HUES64 (cell line): ENCODE results near the gene DBX2. TPM values are rescaled to one million over a fixed set of nuclear protein-coding genes. Genes with fewer than 3 reads are reported as not detected.
"Not testable (repeated sequence)": the region's sequence is repeated elsewhere in the genome, so short reads cannot be mapped to it uniquely, and the experiment has no call there.

Experiments used
- H3K27ac ChIP-seq: 2 replicates; pipeline ENCODE4 v1.7.0; 2013; ENCODE audit warnings: low read depth, low read length, inconsistent platforms
- H3K27me3 ChIP-seq: 2 replicates; pipeline ENCODE4 v1.6.1; 2013; ENCODE audit warnings: mild to moderate bottlenecking, low read length; ENCODE audit not compliant: insufficient read depth
- H3K36me3 ChIP-seq: 2 replicates; pipeline ENCODE4 v1.6.1; 2013; ENCODE audit warnings: mild to moderate bottlenecking, low read length; ENCODE audit not compliant: insufficient read depth
- H3K4me1 ChIP-seq: 2 replicates; pipeline ENCODE4 v1.6.1; 2013; ENCODE audit warnings: mild to moderate bottlenecking, low read length, moderate library complexity; ENCODE audit not compliant: insufficient read depth
- H3K4me3 ChIP-seq: 2 replicates; pipeline ENCODE4 v1.5.1; 2013; ENCODE audit warnings: mild to moderate bottlenecking, low read length, moderate library complexity
- H3K9ac ChIP-seq: 2 replicates; pipeline ENCODE4 v1.6.1; 2013; ENCODE audit warnings: mild to moderate bottlenecking, low read depth, low read length
- H3K9me3 ChIP-seq: 2 replicates; pipeline ENCODE4 v1.6.1; 2013; ENCODE audit warnings: low read depth, low read length; ENCODE audit not compliant: insufficient read depth
- WGBS: fragments of 150-250, 120-280 bp; methylation state at CpG from one replicate; pipeline ENCODE4 v1.1.7; 2013; ENCODE audit warnings: missing lambda C conversion rate; 5-methylcytosine and 5-hydroxymethylcytosine counted together
- polyA plus RNA-seq, 2 experiments: library from polyadenylated mRNA; stranded (reverse); fragments of 50-300 nt; gene quantifications; one replicate each; pipeline ENCODE4 v1.2.3, GENCODE V29; 2013

DBX2 gene
- polyA plus RNA-seq (2013, experiment 1 of 2) = 0.20 TPM
- 0.32 TPM for polyA plus RNA-seq (2013, experiment 2 of 2)

- H3K4me3 ChIP-seq = peak within 1 kb of the TSS; percentile 71
- WGBS = under 1% methylated on average over 77 of the region's 77 CpGs
- peak within 1 kb of the TSS; percentile 34; the same call in 1 of the 2 replicates for H3K9ac ChIP-seq
- H3K4me1 ChIP-seq = 0 out of 2 replicates have a peak, but pooled peaks cover 4% of the 10 kb centered on the region
- H3K27me3 ChIP-seq = peaks cover 73% of the 10 kb centered on the region
- H3K36me3 ChIP-seq = no peaks in the 10 kb centered on the region
- H3K27ac ChIP-seq = no peak within 1 kb of the TSS
- H3K9me3 ChIP-seq = no peaks in the 10 kb centered on the region
These were observed at the start of gene DBX2 for GRCh38 chr12:45050751-45051571. TSS of gene DBX2 (minus strand) at chr12:45051099. CDS start at chr12:45050927, 172 bp downstream.

GRCh38 chr12:45098766-45099165 is 47.9 kb upstream of the DBX2 start:
- Histone ChIP-seq H3K27me3 (no peaks in the 10 kb centered on the region), H3K36me3 (no peaks in the 10 kb centered on the region), H3K27ac (no peak overlapping the region), H3K9ac (no peak overlapping the region), H3K4me1 (no peaks in the 10 kb centered on the region; the same call in 1 of the 2 replicates), H3K9me3 (no peaks in the 10 kb centered on the region), H3K4me3 (no peak overlapping the region)
- 94% methylated on average over 2 of the region's 2 CpGs for WGBS

- not testable (repeated sequence) for H3K4me1 ChIP-seq, H3K36me3 ChIP-seq, H3K4me3 ChIP-seq, H3K27me3 ChIP-seq, H3K27ac ChIP-seq, H3K9me3 ChIP-seq, H3K9ac ChIP-seq
- 100% methylated on average over 2 of the region's 3 CpGs for WGBS
These were observed 44.5 kb upstream of the DBX2 start for GRCh38 chr12:45095417-45095816.

DNA sequence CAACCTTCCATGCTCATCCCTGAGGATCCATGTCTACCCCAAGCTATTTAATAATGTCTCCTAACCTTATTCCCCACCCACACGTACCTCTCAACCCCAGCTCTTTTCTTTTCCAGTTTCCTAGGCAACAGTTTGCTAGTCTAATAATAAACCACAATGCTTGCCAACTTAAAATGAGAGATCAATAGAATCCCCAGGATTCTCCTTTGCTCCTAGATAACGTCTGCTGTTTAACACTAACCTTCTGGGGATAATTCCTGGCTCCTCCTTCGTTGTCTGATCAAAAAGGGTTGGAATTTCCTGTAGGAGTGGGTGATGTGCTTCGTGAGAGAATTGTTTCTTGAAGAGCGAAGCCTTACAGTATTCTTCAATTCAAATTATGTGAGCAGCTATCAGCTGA is 42.2 kb upstream of the DBX2 start:
- Histone ChIP-seq H3K4me3 (no peak overlapping the region), H3K4me1 (peaks cover 17% of the 10 kb centered on the region), H3K27ac (no peak overlapping the region), H3K9ac (no peak overlapping the region), H3K27me3 (no peaks in the 10 kb centered on the region), H3K36me3 (no peaks in the 10 kb centered on the region), H3K9me3 (no peaks in the 10 kb centered on the region)
- WGBS = 63% methylated on average over 5 of the region's 5 CpGs

DNA sequence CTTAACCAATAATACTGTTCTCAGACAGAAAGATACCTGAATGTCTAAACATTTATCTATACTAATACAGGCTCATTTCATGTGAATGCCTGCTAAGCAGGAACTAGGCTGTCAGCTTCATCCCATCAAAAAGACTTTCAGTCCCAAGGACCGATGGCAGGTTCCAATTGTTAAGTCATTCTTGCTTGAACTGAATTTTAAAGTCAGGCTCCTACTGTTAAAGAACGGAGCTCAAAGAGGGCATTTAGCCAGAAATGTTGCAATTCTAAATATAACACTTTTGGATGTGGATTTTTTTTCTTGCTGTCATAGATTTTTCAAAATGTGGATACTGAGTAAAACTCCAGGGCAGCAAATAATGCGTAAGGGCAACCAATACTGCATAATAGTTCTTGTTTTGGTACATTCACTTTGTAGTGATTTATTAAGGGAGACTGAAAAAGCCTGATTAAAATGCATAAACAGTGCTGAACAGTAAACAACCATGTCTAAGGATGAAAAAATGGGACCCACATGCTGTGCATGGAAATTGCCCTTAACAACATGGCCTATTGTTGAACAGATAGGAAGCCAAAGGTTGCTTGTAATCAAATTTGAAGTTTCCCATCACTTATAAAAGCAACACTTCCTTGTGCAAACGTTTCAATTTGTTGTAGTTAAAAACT is 38.6 kb upstream of the DBX2 start:
- H3K36me3 ChIP-seq = no peaks in the 10 kb centered on the region
- H3K4me1 ChIP-seq = peaks cover 17% of the 10 kb centered on the region
- H3K27ac ChIP-seq = 0 out of 2 replicates have a peak overlapping the region, but pooled peaks have one; percentile 10
- no peak overlapping the region for H3K9ac ChIP-seq
- no peaks in the 10 kb centered on the region for H3K27me3 ChIP-seq
- peaks cover 12% of the 10 kb centered on the region; the same call in 1 of the 2 replicates for H3K9me3 ChIP-seq
- H3K4me3 ChIP-seq = no peak overlapping the region
- 64% methylated on average over 4 of the region's 4 CpGs for WGBS

DNA sequence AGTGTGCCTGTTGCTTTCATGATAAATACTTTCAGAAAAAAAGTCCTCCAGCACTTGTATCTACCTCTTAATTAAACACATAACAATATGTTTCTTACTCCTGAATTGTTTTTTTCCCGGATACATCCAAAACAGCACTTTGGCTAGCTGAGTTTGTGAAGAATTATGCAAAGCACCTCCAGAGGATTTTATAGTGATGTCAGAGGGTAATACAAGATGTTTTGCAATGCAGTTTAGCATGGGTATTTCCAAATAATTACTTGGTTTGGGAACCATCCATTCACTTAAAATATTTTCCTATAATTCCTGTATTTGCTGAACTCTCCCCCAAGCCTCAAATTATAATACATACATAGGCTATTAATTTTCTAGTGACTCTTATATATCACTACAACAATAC is 37.7 kb upstream of the DBX2 start:
- Histone ChIP-seq H3K9ac (no peak overlapping the region), H3K9me3 (peaks cover 12% of the 10 kb centered on the region; the same call in 1 of the 2 replicates), H3K4me3 (no peak overlapping the region), H3K36me3 (no peaks in the 10 kb centered on the region), H3K27ac (no peak overlapping the region), H3K27me3 (no peaks in the 10 kb centered on the region), H3K4me1 (peaks cover 17% of the 10 kb centered on the region)
- 100% methylated on average over 1 of the region's 1 CpG for WGBS

GRCh38 chr12:45084248-45084647 is 33.3 kb upstream of the DBX2 start:
- H3K9me3 ChIP-seq = peaks cover 12% of the 10 kb centered on the region; the same call in 1 of the 2 replicates
- H3K27me3 ChIP-seq, H3K4me3 ChIP-seq, H3K36me3 ChIP-seq, H3K4me1 ChIP-seq, H3K9ac ChIP-seq, H3K27ac ChIP-seq: not testable (repeated sequence)
- WGBS = no CpG with 5 or more reads among the region's 3 CpGs

DNA sequence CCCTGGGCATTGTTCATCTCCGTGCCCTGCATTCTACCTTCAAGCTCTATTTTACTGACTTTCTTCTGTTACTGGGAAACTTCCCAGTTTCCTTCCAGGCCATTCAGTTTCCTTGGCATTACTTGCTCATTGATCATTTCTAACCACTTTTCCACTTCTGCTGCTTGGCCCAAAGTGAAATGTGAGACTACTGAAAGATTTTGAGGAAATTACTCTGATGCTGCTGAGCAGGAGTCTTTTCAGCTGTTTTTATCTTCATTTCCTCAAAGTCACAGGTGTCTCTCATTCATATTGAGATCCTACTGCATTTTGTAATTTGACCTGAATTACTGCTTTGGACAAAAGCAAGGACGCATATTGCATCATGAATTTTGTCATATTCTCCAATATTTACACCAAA is 26.4 kb upstream of the DBX2 start:
- Histone ChIP-seq H3K36me3 (no peaks in the 10 kb centered on the region), H3K4me3 (peak overlapping the region; percentile 24), H3K27me3 (no peaks in the 10 kb centered on the region), H3K4me1 (peaks cover 38% of the 10 kb centered on the region), H3K27ac (peak overlapping the region; percentile 77), H3K9me3 (no peaks in the 10 kb centered on the region), H3K9ac (peak overlapping the region; percentile 35; the same call in 1 of the 2 replicates)
- 60% methylated on average over 2 of the region's 2 CpGs for WGBS

GRCh38 chr12:45076417-45077026 is 25.6 kb upstream of the DBX2 start:
- 33% methylated on average over 3 of the region's 3 CpGs for WGBS
- Histone ChIP-seq H3K9me3 (no peaks in the 10 kb centered on the region), H3K27ac (peak overlapping the region; percentile 77), H3K36me3 (no peaks in the 10 kb centered on the region), H3K4me3 (peak overlapping the region; percentile 24; the same call in 1 of the 2 replicates), H3K4me1 (peaks cover 46% of the 10 kb centered on the region), H3K27me3 (no peaks in the 10 kb centered on the region), H3K9ac (peak overlapping the region; percentile 35; the same call in 1 of the 2 replicates)

- Histone ChIP-seq H3K4me3 (no peak overlapping the region), H3K9me3 (no peaks in the 10 kb centered on the region), H3K9ac (no peak overlapping the region), H3K27me3 (no peaks in the 10 kb centered on the region), H3K27ac (no peak overlapping the region), H3K36me3 (no peaks in the 10 kb centered on the region), H3K4me1 (peaks cover 49% of the 10 kb centered on the region)
- WGBS = 90% methylated on average over 6 of the region's 6 CpGs
These were observed 24.8 kb upstream of the DBX2 start for GRCh38 chr12:45075587-45076282.
